ENCODE measurements around the gene MCOLN1. TPM values are rescaled to one million over a fixed set of nuclear protein-coding genes. Genes with fewer than 3 reads are reported as not detected.

MCOLN1 gene
- total RNA-seq (2014; rRNA removed; shearing (Covaris generic)) (7.2 and 11.0 TPM in 2 replicates), polyA plus RNA-seq (2016; fragmentation: Nextera tagmentation; extraction: Ambion mirVana) (16.1 and 16.2 TPM in 2 replicates)
- long read RNA-seq, transcript MCOLN1-201 (14 exons, 2,082 nt): major isoform, 7 of 8 reads
- long read RNA-seq, partial matches to known transcripts: 0 of 8 reads
- long read RNA-seq, other reads (novel, unspliced or antisense): 1 of 8 reads

GRCh38 chr19:7522072-7522922 is at the start of gene MCOLN1:
MCOLN1 (plus strand) TSS chr19:7522624; CDS start chr19:7522751, 127 bp downstream.
- Mint-ChIP-seq H3K4me1 (peaks cover 8% of the 10 kb centered on the region; the same call in 2 of the 3 replicates), H3K9me3 (no peaks in the 10 kb centered on the region; the same call in 2 of the 3 replicates), H3K27me3 (ENCODE audit: insufficient read depth, low read depth, poor library complexity) (peaks cover 11% of the 10 kb centered on the region), H3K4me3 (peak within 1 kb of the TSS; percentile 72), H3K36me3 (ENCODE audit: low read depth) (peaks cover 16% of the 10 kb centered on the region; the same call in 2 of the 3 replicates), H3K27ac (peak within 1 kb of the TSS; percentile 25)
- Histone ChIP-seq H3K9me2 (ENCODE audit: insufficient read depth) (no peaks in the 10 kb centered on the region), H3K36me3 (ENCODE audit: insufficient read depth) (no peaks in the 10 kb centered on the region), H2AFZ (peak within 1 kb of the TSS; percentile 85), H3K4me1 (ENCODE audit: insufficient read depth) (peaks cover 15% of the 10 kb centered on the region), H3K27ac (ENCODE audit: low read depth) (no peak within 1 kb of the TSS; the same call in 1 of the 2 replicates), H3K27me3 (ENCODE audit: insufficient read depth) (no peaks in the 10 kb centered on the region), H3K4me2 (peak within 1 kb of the TSS; percentile 91), H4K20me1 (replicated peaks; ENCODE audit: insufficient read depth) (no peaks in the 10 kb centered on the region), H3K79me2 (replicated peaks; ENCODE audit: insufficient read depth) (peaks cover 5% of the 10 kb centered on the region; the same call in 1 of the 2 replicates), H3K4me3 (peak within 1 kb of the TSS; percentile 87), H3F3A (replicated peaks; ENCODE audit: low read depth) (no peaks in the 10 kb centered on the region; the same call in 1 of the 2 replicates)
- DNase-seq (ENCODE audit: low spot score): peak; percentile 99
- peak; percentile 93 for ATAC-seq
- peak; percentile 61 for TF ChIP-seq POLR2AphosphoS5 (IDR thresholded peaks at IDR 0.05; ENCODE audit: low read depth)
- peak; percentile 77 for TF ChIP-seq CREB1 (CRISPR knock-in tag; IDR thresholded peaks at IDR 0.05; ENCODE audit: low read depth)
- TF ChIP-seq ETS1 (IDR thresholded peaks at IDR 0.05): peak; percentile 70; the same call in 1 of the 2 replicates
- no peak for TF ChIP-seq STAT1 (IDR thresholded peaks at IDR 0.05; ENCODE audit: unreplicated experiment)
- TF ChIP-seq ZNF114 (CRISPR knock-in tag; IDR thresholded peaks at IDR 0.05): no peak
- no peak for TF ChIP-seq ZNF331 (CRISPR knock-in tag; IDR thresholded peaks at IDR 0.05; ENCODE audit: low read depth)
- TF ChIP-seq REST (IDR thresholded peaks at IDR 0.05; ENCODE audit: unreplicated experiment): no peak
- no peak for TF ChIP-seq NANOG (IDR thresholded peaks at IDR 0.05; ENCODE audit: borderline replicate concordance)
- TF ChIP-seq ZNF462 (CRISPR knock-in tag; IDR thresholded peaks at IDR 0.05): no peak
- no peak for TF ChIP-seq JUNB (IDR thresholded peaks at IDR 0.05; ENCODE audit: unreplicated experiment)
- no peak for TF ChIP-seq EZH2phosphoT487 (IDR thresholded peaks at IDR 0.05; ENCODE audit: unreplicated experiment)
- TF ChIP-seq CTCF (conservative IDR thresholded peaks at IDR 0.05; ENCODE audit: low read depth in 2 of 2): no peak

Measured in GM23338 (cell line).